ENCODE results near the gene RNF223.
"Not testable (repeated sequence)": the region's sequence is repeated elsewhere in the genome, so short reads cannot be mapped to it uniquely, and the experiment has no call there.

RNF223 gene

DNA sequence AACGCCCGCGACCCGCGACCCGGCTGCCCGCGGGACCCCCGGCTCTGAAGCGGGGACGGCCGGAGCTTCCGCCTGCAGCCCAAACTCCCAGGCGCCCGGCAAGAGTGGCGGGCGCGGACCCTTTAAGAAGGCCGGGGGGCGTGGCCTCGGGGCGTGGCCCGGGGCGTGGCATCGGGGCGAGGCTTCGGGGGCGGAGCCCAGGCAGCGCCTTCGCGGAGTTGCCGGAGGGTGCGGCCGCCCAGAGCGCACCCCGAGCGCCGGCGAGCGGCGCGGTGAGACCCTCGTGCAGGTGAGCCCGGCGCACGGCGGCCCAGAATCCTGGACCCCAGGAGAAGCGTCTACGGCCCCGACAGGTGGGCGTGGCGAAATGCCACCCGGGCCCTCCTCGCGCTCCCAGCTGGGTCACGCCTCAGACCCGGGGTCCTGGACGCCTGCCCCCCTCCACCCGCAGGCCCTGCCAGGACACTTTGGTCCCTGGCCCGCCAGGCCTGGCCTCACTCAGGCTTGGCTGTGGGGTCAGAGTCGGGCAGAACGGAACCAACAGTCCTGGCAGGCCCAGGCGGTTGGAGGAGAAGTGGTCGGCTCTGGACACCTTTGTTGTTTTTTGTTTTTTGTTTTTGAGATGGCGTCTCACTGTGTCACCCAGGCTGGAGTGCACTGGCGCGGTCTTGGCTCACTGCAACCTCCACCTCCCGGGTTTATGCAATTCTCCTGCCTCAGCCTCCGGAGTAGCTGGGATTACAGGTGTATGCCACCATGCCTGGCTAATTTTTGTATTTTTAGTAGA, 14.4 kb downstream of the RNF223 start:
- Histone ChIP-seq H2AFZ (ENCODE audit: low read depth) (peak overlapping the region; percentile 78), H3K4me3 (IDR thresholded peaks at IDR 0.05; ENCODE audit: insufficient read depth, low read depth, low read length) (peak overlapping the region; percentile 24), H4K20me1 (ENCODE audit: insufficient read depth) (no peaks in the 10 kb centered on the region), H3K36me3 (ENCODE audit: insufficient read depth) (no peaks in the 10 kb centered on the region), H3K4me2 (peak overlapping the region; percentile 80), H3K27ac (no peak overlapping the region), H3K79me2 (ENCODE audit: insufficient read depth, low read depth) (no peaks in the 10 kb centered on the region), H3K27me3 (ENCODE audit: insufficient read depth, low read depth) (peaks cover 80% of the 10 kb centered on the region), H3K4me1 (ENCODE audit: low read depth, poor library complexity, severe bottlenecking) (peaks cover 38% of the 10 kb centered on the region), H3K9ac (no peak overlapping the region)
- no peak; the same call in 1 of the 2 replicates for TF ChIP-seq CTCF (conservative IDR thresholded peaks at IDR 0.05; ENCODE audit: low read depth, low read length)

- no peaks in the 10 kb centered on the region for H3K36me3 ChIP-seq (ENCODE audit: insufficient read depth)
- peak overlapping the region; percentile 78 for H2AFZ ChIP-seq (ENCODE audit: low read depth)
- H4K20me1 ChIP-seq (ENCODE audit: insufficient read depth): no peaks in the 10 kb centered on the region
- no peak overlapping the region for H3K27ac ChIP-seq
- no peak overlapping the region for H3K9ac ChIP-seq
- H3K4me2 ChIP-seq: peak overlapping the region; percentile 80
- H3K4me1 ChIP-seq (ENCODE audit: low read depth, poor library complexity, severe bottlenecking): peaks cover 32% of the 10 kb centered on the region
- H3K27me3 ChIP-seq (ENCODE audit: insufficient read depth, low read depth): peaks cover 81% of the 10 kb centered on the region
- no peaks in the 10 kb centered on the region for H3K79me2 ChIP-seq (ENCODE audit: insufficient read depth, low read depth)
- H3K4me3 ChIP-seq (IDR thresholded peaks at IDR 0.05; ENCODE audit: insufficient read depth, low read depth, low read length): peak overlapping the region; percentile 24
- peak; percentile 24; the same call in 1 of the 2 replicates for TF ChIP-seq CTCF (conservative IDR thresholded peaks at IDR 0.05; ENCODE audit: low read depth, low read length)
These were observed 15.1 kb downstream of the RNF223 start for GRCh38 chr1:1058921-1059493.

DNA sequence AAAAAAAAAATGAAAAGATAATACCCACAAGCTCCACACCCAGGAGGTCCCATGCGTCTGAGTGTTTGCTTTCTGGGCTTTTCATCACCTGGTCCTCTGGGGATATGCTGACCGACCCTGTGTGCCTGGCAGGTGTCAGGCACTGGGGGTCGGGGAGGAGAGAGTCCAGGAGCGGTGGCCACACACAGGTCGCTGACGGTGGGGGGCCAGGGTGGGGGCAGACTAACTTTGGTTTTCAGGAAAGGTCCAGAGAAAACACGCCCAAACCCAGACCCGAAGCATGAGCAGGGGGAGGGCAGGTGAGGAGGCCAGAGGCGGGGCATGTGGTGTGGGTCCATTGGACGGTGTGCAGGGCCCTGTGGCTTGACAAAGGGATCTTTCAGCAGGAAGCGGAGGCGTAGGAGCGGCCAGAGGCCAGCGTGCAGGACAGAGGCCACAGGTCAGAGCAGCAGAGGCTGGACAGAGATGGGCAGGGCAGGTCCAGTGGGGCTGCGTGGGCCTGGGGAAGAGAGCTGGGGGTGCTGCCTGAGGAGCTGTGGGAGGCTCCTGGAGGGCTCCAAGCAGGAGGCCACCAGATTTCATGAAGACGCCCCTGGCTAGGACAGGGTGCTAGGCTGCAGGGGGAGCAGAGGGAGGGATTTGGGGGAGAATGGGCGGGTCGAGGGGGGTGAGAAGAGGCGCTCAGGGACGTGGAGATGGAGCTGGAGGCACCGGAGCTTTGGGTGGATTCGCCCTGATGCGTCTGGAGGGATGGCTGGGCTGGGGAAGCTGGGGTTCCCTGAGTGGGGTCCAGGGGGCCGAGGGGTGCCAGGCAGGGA, 15.8 kb downstream of the RNF223 start:
- TF ChIP-seq CTCF (conservative IDR thresholded peaks at IDR 0.05; ENCODE audit: low read depth, low read length): no peak
- Histone ChIP-seq H3K79me2 (ENCODE audit: insufficient read depth, low read depth) (no peaks in the 10 kb centered on the region), H3K4me3 (IDR thresholded peaks at IDR 0.05; ENCODE audit: insufficient read depth, low read depth, low read length) (no peak overlapping the region), H3K4me2 (peak overlapping the region; percentile 80; the same call in 1 of the 2 replicates), H2AFZ (ENCODE audit: low read depth) (no peak overlapping the region), H3K9ac (no peak overlapping the region), H4K20me1 (ENCODE audit: insufficient read depth) (no peaks in the 10 kb centered on the region), H3K36me3 (ENCODE audit: insufficient read depth) (no peaks in the 10 kb centered on the region), H3K4me1 (ENCODE audit: low read depth, poor library complexity, severe bottlenecking) (peaks cover 27% of the 10 kb centered on the region), H3K27ac (no peak overlapping the region), H3K27me3 (ENCODE audit: insufficient read depth, low read depth) (peaks cover 84% of the 10 kb centered on the region)

DNA sequence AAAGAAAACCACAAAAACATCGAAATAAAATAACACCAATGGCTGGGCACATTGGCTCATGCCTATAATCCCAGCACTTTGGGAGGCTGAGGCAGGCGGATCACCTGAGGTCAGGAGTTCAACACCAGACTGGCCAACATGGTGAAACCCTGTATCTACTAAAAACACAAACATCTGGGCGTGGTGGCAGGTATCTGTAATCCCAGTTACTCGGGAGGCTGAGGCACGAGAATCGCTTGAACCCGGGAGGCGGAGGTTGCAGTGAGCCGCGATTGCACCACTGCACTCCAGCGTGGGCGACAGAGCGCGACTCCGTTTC, 16.4 kb downstream of the RNF223 start:
- H3K4me3 ChIP-seq (IDR thresholded peaks at IDR 0.05; ENCODE audit: insufficient read depth, low read depth, low read length); H3K36me3 ChIP-seq (ENCODE audit: insufficient read depth); H3K4me2 ChIP-seq; H3K79me2 ChIP-seq (ENCODE audit: insufficient read depth, low read depth); H3K27ac ChIP-seq; H3K9ac ChIP-seq; H4K20me1 ChIP-seq (ENCODE audit: insufficient read depth); H2AFZ ChIP-seq (ENCODE audit: low read depth): not testable (repeated sequence)
- Histone ChIP-seq H3K27me3 (ENCODE audit: insufficient read depth, low read depth) (peaks cover 84% of the 10 kb centered on the region), H3K4me1 (ENCODE audit: low read depth, poor library complexity, severe bottlenecking) (peaks cover 21% of the 10 kb centered on the region)
